Lower leg skin (tissue), 3 donors: ENCODE data around the gene CSF2.

Experiments
- CTCF ChIP-seq, 3 donors: fragments of 450-650 bp; IDR thresholded peaks; one replicate each; pipeline ENCODE4 v1.5.1; 2016; ENCODE audit warnings: antibody characterized with exemption in 3 of 3, mild to moderate bottlenecking in 3 of 3, moderate library complexity in 2 of 3
- POLR2A ChIP-seq, 2 donors: fragments of 450-650 bp; IDR thresholded peaks; one replicate each; pipeline ENCODE4 v1.6.1; 2016 to 2017; ENCODE audit warnings: antibody characterized with exemption in 2 of 2, mild to moderate bottlenecking in 1 of 2, moderate library complexity in 1 of 2

DNA sequence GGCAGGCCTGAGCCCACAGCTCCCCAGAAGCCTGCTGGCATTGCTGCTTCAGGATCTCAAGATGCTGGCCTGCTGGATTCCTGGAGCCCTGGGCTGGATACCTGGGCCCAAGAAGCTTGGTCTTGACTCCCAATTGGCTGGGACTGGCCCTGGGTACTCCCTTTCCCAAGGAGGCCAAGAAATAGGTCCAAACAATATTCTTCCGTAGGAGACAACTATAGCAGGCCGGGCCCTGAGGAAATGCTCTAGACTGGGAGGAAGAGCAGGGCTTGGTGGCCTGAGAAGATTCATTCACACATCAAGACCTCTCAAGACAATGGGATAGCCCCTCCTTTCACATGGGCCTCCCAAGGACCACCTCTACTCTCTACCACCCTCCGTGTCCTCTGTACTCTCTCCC is 7.9 kb downstream of the CSF2 start:
- no peak for TF ChIP-seq CTCF (IDR thresholded peaks at IDR 0.05)
- no peak for TF ChIP-seq POLR2A (IDR thresholded peaks at IDR 0.05)
